Hepatocyte (in vitro differentiated cells): ENCODE measurements around the gene SPRR2A. TPM values are rescaled to one million over a fixed set of nuclear protein-coding genes. Genes with fewer than 3 reads are reported as not detected.
"Not testable (repeated sequence)": the region's sequence is repeated elsewhere in the genome, so short reads cannot be mapped to it uniquely, and the experiment has no call there.

Source experiments
- DNase-seq: peaks from one replicate; pipeline ENCODE4 v3.0.0-alpha.2; 2016; ENCODE audit warnings: low spot score
- H2AFZ ChIP-seq: fragments of 200-600 bp; sonication (generic); 2 replicates; pipeline ENCODE4 v1.6.0; 2016; ENCODE audit warnings: antibody characterized with exemption, mild to moderate bottlenecking
- H3K27ac ChIP-seq: fragments of 200-600 bp; sonication (generic); 2 replicates; pipeline ENCODE4 v1.5.1; 2016; ENCODE audit warnings: mild to moderate bottlenecking
- H3K27me3 ChIP-seq: fragments of 200-600 bp; sonication (generic); 2 replicates; pipeline ENCODE4 v1.6.1; 2016
- H3K36me3 ChIP-seq: fragments of 200-600 bp; sonication (generic); replicated peaks from 2 replicates; pipeline ENCODE4 v1.5.1; 2016; ENCODE audit warnings: low read depth; ENCODE audit not compliant: insufficient read depth
- H3K4me1 ChIP-seq: fragments of 200-600 bp; sonication (generic); 2 replicates; pipeline ENCODE4 v1.5.1; 2016; ENCODE audit warnings: mild to moderate bottlenecking, moderate library complexity; ENCODE audit not compliant: insufficient read depth
- H3K4me2 ChIP-seq: fragments of 200-600 bp; sonication (generic); 2 replicates; pipeline ENCODE4 v1.6.0; 2016
- H3K4me3 ChIP-seq: fragments of 200-600 bp; sonication (generic); 2 replicates; pipeline ENCODE4 v1.5.1; 2016; ENCODE audit warnings: mild to moderate bottlenecking
- H3K79me2 ChIP-seq: fragments of 200-600 bp; sonication (generic); 2 replicates; pipeline ENCODE4 v1.6.0; 2017; ENCODE audit warnings: mild to moderate bottlenecking
- H3K9me2 ChIP-seq: fragments of 200-600 bp; sonication (generic); replicated peaks from 2 replicates; pipeline ENCODE4 v1.6.0; 2017; ENCODE audit warnings: mild to moderate bottlenecking; ENCODE audit not compliant: insufficient read depth
- H3K9me3 ChIP-seq: fragments of 200-600 bp; sonication (generic); 2 replicates; pipeline ENCODE4 v1.5.1; 2016; ENCODE audit warnings: low read depth, mild to moderate bottlenecking
- H4K20me1 ChIP-seq: fragments of 200-600 bp; sonication (generic); 2 replicates; pipeline ENCODE4 v1.6.0; 2016; ENCODE audit warnings: mild to moderate bottlenecking; ENCODE audit not compliant: insufficient read depth, poor library complexity, severe bottlenecking
- EZH2 ChIP-seq: fragments of 200-600 bp; sonication (generic); IDR thresholded peaks from 2 replicates; pipeline ENCODE4 v1.6.1; 2016; ENCODE audit warnings: antibody characterized with exemption, mild to moderate bottlenecking, borderline replicate concordance
- EZH2phosphoT487 ChIP-seq: fragments of 200-600 bp; sonication (generic); IDR thresholded peaks from one replicate; pipeline ENCODE4 v1.6.1; 2018; ENCODE audit warnings: antibody characterized with exemption, mild to moderate bottlenecking, low read depth, moderate library complexity; ENCODE audit not compliant: unreplicated experiment, severe bottlenecking
- WGBS: methylation state at CpG from one replicate; pipeline ENCODE4 v1.1.6; 2016; ENCODE audit warnings: low lambda C conversion rate; ENCODE audit errors: missing lambda C conversion rate; 5-methylcytosine and 5-hydroxymethylcytosine counted together
- polyA plus RNA-seq: library from polyadenylated mRNA; unstranded; fragments of >200 nt; fragmentation: Nextera tagmentation; extraction: Ambion mirVana; gene quantifications from 2 replicates; pipeline ENCODE4 v1.2.1, GENCODE V29; 2016
- total RNA-seq: library from RNA; depleted of rRNA; stranded (reverse); fragments of >200 nt; gene quantifications from 2 replicates; pipeline ENCODE4 v1.2.3, GENCODE V29; 2014
- TF ChIP-seq, protein P1 (sequence below): fragments of 200-600 bp; sonication (generic); IDR thresholded peaks from 2 replicates; pipeline ENCODE4 v1.5.1; 2016; ENCODE audit warnings: antibody characterized with exemption, mild to moderate bottlenecking; ENCODE audit not compliant: poor library complexity

The SPRR2A gene
- total and polyA plus RNA-seq, 2 experiments from 2014 or later, result not detected

DNA sequence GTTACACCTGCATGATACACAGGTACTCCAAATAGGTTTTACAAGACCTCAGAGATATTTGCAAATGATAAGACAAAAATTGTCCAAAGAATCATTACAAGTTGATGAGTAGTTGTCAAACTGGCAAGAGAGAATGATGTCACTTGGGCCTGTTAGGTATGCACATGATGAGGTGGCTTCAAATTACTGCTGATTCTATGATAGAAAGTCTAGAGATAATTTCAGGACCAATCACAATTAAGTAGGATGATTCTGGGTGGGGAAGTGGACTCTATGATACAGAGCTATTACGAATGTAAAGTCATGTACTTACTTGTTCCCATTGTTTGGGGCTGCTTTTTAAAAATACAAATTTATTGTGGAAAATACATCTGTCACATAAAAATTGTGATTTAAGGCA is 31.5 kb downstream of the SPRR2A start:
- H3K27ac ChIP-seq, result no peak overlapping the region
- H2AFZ ChIP-seq, result no peak overlapping the region
- TF ChIP-seq EZH2 (no peak), EZH2phosphoT487 (no peak)
- TF ChIP-seq, protein P1, sequence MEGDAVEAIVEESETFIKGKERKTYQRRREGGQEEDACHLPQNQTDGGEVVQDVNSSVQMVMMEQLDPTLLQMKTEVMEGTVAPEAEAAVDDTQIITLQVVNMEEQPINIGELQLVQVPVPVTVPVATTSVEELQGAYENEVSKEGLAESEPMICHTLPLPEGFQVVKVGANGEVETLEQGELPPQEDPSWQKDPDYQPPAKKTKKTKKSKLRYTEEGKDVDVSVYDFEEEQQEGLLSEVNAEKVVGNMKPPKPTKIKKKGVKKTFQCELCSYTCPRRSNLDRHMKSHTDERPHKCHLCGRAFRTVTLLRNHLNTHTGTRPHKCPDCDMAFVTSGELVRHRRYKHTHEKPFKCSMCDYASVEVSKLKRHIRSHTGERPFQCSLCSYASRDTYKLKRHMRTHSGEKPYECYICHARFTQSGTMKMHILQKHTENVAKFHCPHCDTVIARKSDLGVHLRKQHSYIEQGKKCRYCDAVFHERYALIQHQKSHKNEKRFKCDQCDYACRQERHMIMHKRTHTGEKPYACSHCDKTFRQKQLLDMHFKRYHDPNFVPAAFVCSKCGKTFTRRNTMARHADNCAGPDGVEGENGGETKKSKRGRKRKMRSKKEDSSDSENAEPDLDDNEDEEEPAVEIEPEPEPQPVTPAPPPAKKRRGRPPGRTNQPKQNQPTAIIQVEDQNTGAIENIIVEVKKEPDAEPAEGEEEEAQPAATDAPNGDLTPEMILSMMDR, result no peak
- no peak for DNase-seq
- H3K36me3 ChIP-seq, result no peaks in the 10 kb centered on the region
- H3K4me2 ChIP-seq, result no peak overlapping the region
- H4K20me1 ChIP-seq, result no peaks in the 10 kb centered on the region
- no peaks in the 10 kb centered on the region for H3K79me2 ChIP-seq
- no peaks in the 10 kb centered on the region for H3K9me2 ChIP-seq
- H3K4me1 ChIP-seq, result no peaks in the 10 kb centered on the region
- no peaks in the 10 kb centered on the region for H3K27me3 ChIP-seq
- WGBS, result 56% methylated on average over 1 of the region's 1 CpG
- H3K9me3 ChIP-seq, result no peaks in the 10 kb centered on the region
- H3K4me3 ChIP-seq, result no peak overlapping the region

DNA sequence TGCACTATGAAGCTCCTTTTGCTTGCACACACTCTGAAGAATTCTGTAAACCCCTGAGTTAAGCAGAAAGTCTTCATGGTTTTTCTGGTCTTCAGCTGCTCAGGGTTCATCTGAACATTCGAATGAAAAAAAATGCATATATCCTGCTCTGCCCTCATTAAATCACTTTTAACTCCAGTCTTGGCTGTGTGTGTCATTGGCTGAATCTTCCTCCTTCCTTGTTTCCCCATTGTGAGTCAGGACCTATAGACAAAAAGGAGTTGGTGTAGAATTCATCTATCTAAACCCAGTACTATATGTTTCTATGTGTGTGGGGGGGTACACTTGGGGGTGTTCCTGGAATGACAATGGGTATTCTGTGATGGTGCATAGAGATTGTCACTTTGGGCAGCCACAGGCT is 32.9 kb downstream of the SPRR2A start:
- no peaks in the 10 kb centered on the region for H3K4me1 ChIP-seq
- no peaks in the 10 kb centered on the region for H3K79me2 ChIP-seq
- H3K9me3 ChIP-seq, result no peaks in the 10 kb centered on the region

DNA sequence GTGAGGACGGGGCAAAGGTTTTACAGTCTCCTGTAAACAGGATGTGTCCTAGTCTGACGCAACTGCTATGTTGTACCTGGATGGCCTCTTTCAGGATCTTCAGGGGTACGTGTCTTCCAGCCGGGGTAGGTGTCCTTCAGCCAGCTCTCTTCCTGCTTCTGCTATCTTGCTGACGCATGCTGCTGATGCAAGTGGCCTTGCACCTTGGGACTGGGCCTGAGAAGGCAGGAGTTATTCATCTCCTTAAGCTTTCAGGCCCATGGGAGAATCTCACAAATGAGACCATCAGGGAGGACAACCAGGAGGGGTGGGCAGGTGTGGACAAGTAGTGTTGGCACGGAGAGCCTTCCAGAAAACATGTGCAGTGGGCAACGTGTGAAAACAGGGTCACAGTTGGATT is 34.2 kb downstream of the SPRR2A start:
- H3K27me3 ChIP-seq, result no peaks in the 10 kb centered on the region
- no peak overlapping the region for H3K4me2 ChIP-seq
- H2AFZ ChIP-seq, result no peak overlapping the region
- no peak for DNase-seq
- no peaks in the 10 kb centered on the region for H3K36me3 ChIP-seq
- H4K20me1 ChIP-seq, result no peaks in the 10 kb centered on the region
- TF ChIP-seq EZH2, result no peak
- TF ChIP-seq, protein P1, result no peak
- TF ChIP-seq EZH2phosphoT487, result no peak
- no peaks in the 10 kb centered on the region for H3K9me3 ChIP-seq
- H3K4me3 ChIP-seq, result no peak overlapping the region
- H3K79me2 ChIP-seq, result no peaks in the 10 kb centered on the region
- 75% methylated on average over 7 of the region's 7 CpGs for WGBS
- H3K9me2 ChIP-seq, result no peaks in the 10 kb centered on the region
- no peaks in the 10 kb centered on the region for H3K4me1 ChIP-seq
- no peak overlapping the region for H3K27ac ChIP-seq

More for the DNA sequence above, 32.9 kb downstream of the SPRR2A start:
- Histone ChIP-seq H2AFZ (no peak overlapping the region), H3K4me3 (no peak overlapping the region), H3K36me3 (no peaks in the 10 kb centered on the region), H3K27me3 (no peaks in the 10 kb centered on the region), H4K20me1 (no peaks in the 10 kb centered on the region), H3K4me2 (no peak overlapping the region), H3K27ac (no peak overlapping the region), H3K9me2 (no peaks in the 10 kb centered on the region)
- no peak for TF ChIP-seq EZH2phosphoT487
- TF ChIP-seq, protein P1, result no peak
- TF ChIP-seq EZH2, result no peak
- WGBS, result 52% methylated on average over 1 of the region's 1 CpG
- DNase-seq, result no peak

DNA sequence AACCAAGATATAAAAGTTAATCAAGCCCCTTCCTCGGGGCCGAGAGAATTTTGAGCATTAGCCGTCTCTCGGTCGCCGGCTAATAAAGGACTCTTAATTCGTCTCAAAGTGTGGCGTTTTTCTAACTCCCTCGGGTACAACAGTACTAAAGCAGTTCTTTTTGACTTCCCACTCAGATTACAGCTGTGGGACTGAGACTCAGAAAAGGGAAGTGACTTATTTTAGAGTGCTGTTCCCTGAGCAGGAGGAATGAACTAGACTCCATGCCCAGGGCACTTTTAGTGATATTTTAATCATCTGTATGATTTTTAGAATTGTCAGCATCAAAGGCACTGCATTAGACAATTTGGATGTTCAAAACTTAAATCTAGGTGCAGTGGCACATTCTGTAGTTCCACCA is 35.0 kb downstream of the SPRR2A start:
- not testable (repeated sequence) for H3K4me2 ChIP-seq, DNase-seq, H4K20me1 ChIP-seq, H3K4me1 ChIP-seq, H3K9me2 ChIP-seq, H3K27me3 ChIP-seq, H3K4me3 ChIP-seq, H3K27ac ChIP-seq, H3K9me3 ChIP-seq, H2AFZ ChIP-seq, H3K79me2 ChIP-seq, H3K36me3 ChIP-seq
- 74% methylated on average over 9 of the region's 9 CpGs for WGBS

DNA sequence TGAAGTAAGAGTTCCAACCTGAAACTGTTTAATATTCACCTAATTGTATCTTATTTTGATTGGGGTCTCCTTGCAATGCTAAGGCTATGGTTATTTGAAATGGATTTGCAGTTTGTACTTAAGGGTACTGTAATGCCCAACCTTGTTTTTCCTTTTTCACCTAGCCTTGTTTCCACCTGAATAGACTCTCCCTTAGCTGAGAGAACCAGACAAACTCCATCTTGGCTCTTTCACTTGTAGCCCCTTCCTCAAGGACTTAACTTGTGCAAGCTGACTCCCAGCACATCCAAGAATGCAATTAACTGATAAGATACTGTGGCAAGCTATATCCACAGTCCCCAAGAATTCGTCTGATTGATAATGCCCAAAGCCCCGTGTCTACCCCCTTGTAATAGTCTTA is 35.5 kb downstream of the SPRR2A start:
- not testable (repeated sequence) for H3K4me1 ChIP-seq, H3K27ac ChIP-seq, H3K9me3 ChIP-seq, H4K20me1 ChIP-seq, H3K4me3 ChIP-seq, H3K27me3 ChIP-seq, H3K9me2 ChIP-seq, DNase-seq, H3K79me2 ChIP-seq, H3K4me2 ChIP-seq, H2AFZ ChIP-seq, H3K36me3 ChIP-seq
- WGBS, result 22% methylated on average over 2 of the region's 2 CpGs

DNA sequence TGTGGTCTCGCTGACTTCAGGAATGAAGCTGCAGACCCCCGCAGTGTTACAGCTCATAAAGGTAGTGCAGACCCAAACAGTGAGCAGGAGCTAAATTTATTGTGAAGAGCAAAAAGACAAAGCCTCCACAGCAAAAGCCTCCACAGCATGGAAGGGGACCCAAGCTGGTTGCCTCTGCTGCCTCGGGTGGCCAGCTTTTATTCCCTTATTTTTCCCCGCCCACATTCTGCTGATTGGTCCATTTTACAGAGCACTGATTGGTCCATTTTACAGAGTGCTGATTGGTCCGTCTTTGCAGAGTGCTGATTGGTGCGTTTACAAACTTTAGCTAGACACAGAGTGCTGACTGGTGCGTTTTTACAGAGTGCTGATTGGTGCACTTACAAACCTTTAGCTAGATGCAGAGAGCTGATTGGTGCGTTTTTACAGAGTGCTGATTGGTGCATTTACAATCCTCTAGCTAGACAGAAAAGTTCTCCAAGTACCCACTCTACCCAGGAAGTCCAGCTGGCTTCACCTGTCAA is 46.0 kb downstream of the SPRR2A start:
- not testable (repeated sequence) for H3K4me3 ChIP-seq, H3K9me2 ChIP-seq, H3K4me1 ChIP-seq, H2AFZ ChIP-seq, DNase-seq, H3K27me3 ChIP-seq, H3K79me2 ChIP-seq, H3K4me2 ChIP-seq, H3K27ac ChIP-seq, H3K9me3 ChIP-seq, H4K20me1 ChIP-seq, H3K36me3 ChIP-seq
- 61% methylated on average over 8 of the region's 8 CpGs for WGBS
